DND-41 (cell line): ENCODE measurements around the gene TRPT1.

ENCODE experiments used
- EZH2 ChIP-seq: IDR thresholded peaks from 3 replicates; pipeline ENCODE4 v1.6.1; 2012; ENCODE audit warnings: borderline replicate concordance, low read depth, mild to moderate bottlenecking, moderate library complexity, low read length, inconsistent platforms; ENCODE audit not compliant: severe bottlenecking
- TF ChIP-seq, protein P1 (sequence below): IDR thresholded peaks from 2 replicates; pipeline ENCODE4 v1.5.1; 2012; ENCODE audit warnings: borderline replicate concordance, low read length, moderate library complexity, mild to moderate bottlenecking; ENCODE audit not compliant: poor library complexity, severe bottlenecking; ENCODE audit errors: extremely low read depth

DNA sequence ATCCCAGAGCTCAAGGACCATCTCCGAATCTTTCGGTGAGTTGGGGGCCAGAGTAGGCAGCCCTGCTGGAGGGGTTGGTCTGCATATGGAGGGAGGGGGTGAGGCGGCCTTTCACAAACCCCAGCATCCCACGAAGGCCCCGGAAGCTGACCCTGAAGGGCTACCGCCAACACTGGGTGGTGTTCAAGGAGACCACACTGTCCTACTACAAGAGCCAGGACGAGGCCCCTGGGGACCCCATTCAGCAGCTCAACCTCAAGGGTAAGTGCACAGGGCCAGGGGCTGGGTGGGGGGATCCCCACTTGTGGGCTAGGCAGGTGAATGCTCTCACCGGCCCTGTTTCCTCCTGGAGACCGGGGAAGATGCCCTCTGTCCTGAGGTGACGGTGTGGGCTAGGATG lies 6.2 kb downstream of the TRPT1 start:
- TF ChIP-seq, protein P1, sequence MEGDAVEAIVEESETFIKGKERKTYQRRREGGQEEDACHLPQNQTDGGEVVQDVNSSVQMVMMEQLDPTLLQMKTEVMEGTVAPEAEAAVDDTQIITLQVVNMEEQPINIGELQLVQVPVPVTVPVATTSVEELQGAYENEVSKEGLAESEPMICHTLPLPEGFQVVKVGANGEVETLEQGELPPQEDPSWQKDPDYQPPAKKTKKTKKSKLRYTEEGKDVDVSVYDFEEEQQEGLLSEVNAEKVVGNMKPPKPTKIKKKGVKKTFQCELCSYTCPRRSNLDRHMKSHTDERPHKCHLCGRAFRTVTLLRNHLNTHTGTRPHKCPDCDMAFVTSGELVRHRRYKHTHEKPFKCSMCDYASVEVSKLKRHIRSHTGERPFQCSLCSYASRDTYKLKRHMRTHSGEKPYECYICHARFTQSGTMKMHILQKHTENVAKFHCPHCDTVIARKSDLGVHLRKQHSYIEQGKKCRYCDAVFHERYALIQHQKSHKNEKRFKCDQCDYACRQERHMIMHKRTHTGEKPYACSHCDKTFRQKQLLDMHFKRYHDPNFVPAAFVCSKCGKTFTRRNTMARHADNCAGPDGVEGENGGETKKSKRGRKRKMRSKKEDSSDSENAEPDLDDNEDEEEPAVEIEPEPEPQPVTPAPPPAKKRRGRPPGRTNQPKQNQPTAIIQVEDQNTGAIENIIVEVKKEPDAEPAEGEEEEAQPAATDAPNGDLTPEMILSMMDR, result no peak
- TF ChIP-seq EZH2, result no peak
